DND-41 (cell line): ENCODE results near the gene CTNNA3.

Experiments
- ATAC-seq: fragments of 200-7000 bp; cut with Tn5 transposase; 3 replicates; pipeline ENCODE4 v1.9.1; 2021; ENCODE audit warnings: low read depth; ENCODE audit not compliant: insufficient read depth
- DNase-seq: peaks from one replicate; pipeline ENCODE4 v3.0.0-alpha.2; 2020
- H2AFZ ChIP-seq: 2 replicates; pipeline ENCODE4 v1.6.0; 2012; ENCODE audit warnings: low read depth, low read length
- H3K27ac ChIP-seq: 2 replicates; pipeline ENCODE4 v1.5.1; 2012; ENCODE audit warnings: low read length, inconsistent platforms
- H3K27me3 ChIP-seq: fragments of 200-600 bp; sonication (generic); 2 replicates; pipeline ENCODE4 v1.6.0; 2012; ENCODE audit warnings: low read length, mild to moderate bottlenecking, inconsistent platforms; ENCODE audit not compliant: insufficient read depth, poor library complexity
- H3K36me3 ChIP-seq: 2 replicates; pipeline ENCODE4 v1.5.1; 2012; ENCODE audit warnings: low read length, inconsistent platforms; ENCODE audit not compliant: insufficient read depth
- H3K4me1 ChIP-seq: 2 replicates; pipeline ENCODE4 v1.5.1; 2012; ENCODE audit warnings: mild to moderate bottlenecking, low read length; ENCODE audit not compliant: insufficient read depth
- H3K4me2 ChIP-seq: 2 replicates; pipeline ENCODE4 v1.6.0; 2012; ENCODE audit warnings: mild to moderate bottlenecking, moderate library complexity, low read length, inconsistent platforms; ENCODE audit not compliant: insufficient read depth
- H3K4me3 ChIP-seq, 2 experiments: fragments of 200-600 bp in 1 of 2; shearing (Covaris generic) in 1 of 2; 2 replicates each; pipeline ENCODE4 v1.5.1; 2012 to 2016; ENCODE audit warnings: inconsistent platforms in 2 of 2, low read length in 2 of 2, mild to moderate bottlenecking in 2 of 2, low read depth in 1 of 2, moderate library complexity in 1 of 2
- H3K79me2 ChIP-seq: 2 replicates; pipeline ENCODE4 v1.6.0; 2012; ENCODE audit warnings: low read length, inconsistent platforms; ENCODE audit not compliant: insufficient read depth
- H3K9ac ChIP-seq: 2 replicates; pipeline ENCODE4 v1.6.0; 2012; ENCODE audit warnings: low read depth, mild to moderate bottlenecking, inconsistent platforms, low read length, moderate library complexity
- H3K9me3 ChIP-seq: 2 replicates; pipeline ENCODE4 v1.5.1; 2012; ENCODE audit warnings: low read length, moderate library complexity, mild to moderate bottlenecking, inconsistent platforms; ENCODE audit not compliant: insufficient read depth, severe bottlenecking
- H4K20me1 ChIP-seq: 2 replicates; pipeline ENCODE4 v1.6.0; 2012; ENCODE audit warnings: low read length; ENCODE audit not compliant: insufficient read depth
- CTCF ChIP-seq: IDR thresholded peaks from 2 replicates; pipeline ENCODE4 v1.5.1; 2012; ENCODE audit warnings: borderline replicate concordance, low read length, moderate library complexity, mild to moderate bottlenecking; ENCODE audit not compliant: poor library complexity, severe bottlenecking; ENCODE audit errors: extremely low read depth
- EZH2 ChIP-seq: IDR thresholded peaks from 3 replicates; pipeline ENCODE4 v1.6.1; 2012; ENCODE audit warnings: borderline replicate concordance, low read depth, mild to moderate bottlenecking, moderate library complexity, low read length, inconsistent platforms; ENCODE audit not compliant: severe bottlenecking

The CTNNA3 gene

GRCh38 chr10:66780796-66781195 lies 915.2 kb downstream of the CTNNA3 start:
- H3K9me3 ChIP-seq: no peaks in the 10 kb centered on the region
- no peak overlapping the region for H3K27ac ChIP-seq
- H3K9ac ChIP-seq: no peak overlapping the region
- H2AFZ ChIP-seq: no peak overlapping the region
- H3K79me2 ChIP-seq: no peaks in the 10 kb centered on the region
- no peak overlapping the region for H3K4me3 ChIP-seq
- H3K27me3 ChIP-seq: no peaks in the 10 kb centered on the region
- H3K36me3 ChIP-seq: no peaks in the 10 kb centered on the region
- ATAC-seq (no peak), DNase-seq (no peak)
- no peaks in the 10 kb centered on the region for H4K20me1 ChIP-seq
- H3K4me1 ChIP-seq: no peaks in the 10 kb centered on the region
- TF ChIP-seq EZH2 (no peak), CTCF (no peak)
- no peak overlapping the region for H3K4me2 ChIP-seq

- H3K36me3 ChIP-seq: no peaks in the 10 kb centered on the region
- no peaks in the 10 kb centered on the region for H3K9me3 ChIP-seq
- no peak for DNase-seq
- no peak overlapping the region for H3K9ac ChIP-seq
- no peak overlapping the region for H3K4me2 ChIP-seq
- no peaks in the 10 kb centered on the region for H3K27me3 ChIP-seq
- TF ChIP-seq EZH2: no peak
- H3K27ac ChIP-seq: no peak overlapping the region
- H3K4me1 ChIP-seq: no peaks in the 10 kb centered on the region
- no peaks in the 10 kb centered on the region for H4K20me1 ChIP-seq
- no peak overlapping the region for H2AFZ ChIP-seq
- ATAC-seq: no peak
- H3K4me3 ChIP-seq: no peak overlapping the region
- H3K79me2 ChIP-seq: no peaks in the 10 kb centered on the region
Measured at GRCh38 chr10:66778351-66778750, 917.6 kb downstream of the CTNNA3 start.

- H3K27ac ChIP-seq: no peak overlapping the region
- no peaks in the 10 kb centered on the region for H3K79me2 ChIP-seq
- H3K4me2 ChIP-seq: no peak overlapping the region
- H3K4me3 ChIP-seq: no peak overlapping the region
- H3K36me3 ChIP-seq: no peaks in the 10 kb centered on the region
- no peak overlapping the region for H2AFZ ChIP-seq
- H3K9me3 ChIP-seq: no peaks in the 10 kb centered on the region
- H3K27me3 ChIP-seq: no peaks in the 10 kb centered on the region
- H3K4me1 ChIP-seq: no peaks in the 10 kb centered on the region
- no peaks in the 10 kb centered on the region for H4K20me1 ChIP-seq
- DNase-seq (no peak), ATAC-seq (no peak)
- TF ChIP-seq EZH2: no peak
- no peak for TF ChIP-seq CTCF
- H3K9ac ChIP-seq: no peak overlapping the region
Measured at GRCh38 chr10:66777665-66778064, 918.3 kb downstream of the CTNNA3 start.

GRCh38 chr10:66773472-66773817 lies 922.5 kb downstream of the CTNNA3 start:
- H3K9ac ChIP-seq: no peak overlapping the region
- no peak overlapping the region for H3K4me3 ChIP-seq
- no peak overlapping the region for H2AFZ ChIP-seq
- DNase-seq (no peak), ATAC-seq (no peak)
- H3K4me1 ChIP-seq: no peaks in the 10 kb centered on the region
- H3K9me3 ChIP-seq: no peaks in the 10 kb centered on the region
- no peaks in the 10 kb centered on the region for H3K79me2 ChIP-seq
- H3K27me3 ChIP-seq: no peaks in the 10 kb centered on the region
- no peaks in the 10 kb centered on the region for H3K36me3 ChIP-seq
- H3K27ac ChIP-seq: no peak overlapping the region
- H4K20me1 ChIP-seq: no peaks in the 10 kb centered on the region
- no peak overlapping the region for H3K4me2 ChIP-seq
- TF ChIP-seq EZH2 (no peak), CTCF (no peak)
